Esophagus squamous epithelium (tissue), 5 donors: Measurements from ENCODE around the gene LSM14B. TPM values are rescaled to one million over a fixed set of nuclear protein-coding genes. Genes with fewer than 3 reads are reported as not detected.
"Not testable (repeated sequence)": the region's sequence is repeated elsewhere in the genome, so short reads cannot be mapped to it uniquely, and the experiment has no call there.

Experiments used
- DNase-seq: peaks from one replicate; lab custom pipeline; 2025; lab: John Stamatoyannopoulos, UW
- H3K27ac ChIP-seq, 4 donors: fragments of 200-600 bp; sonication (generic); one replicate each; pipeline ENCODE4 v1.5.1; 2016 to 2019; ENCODE audit warnings: mild to moderate bottlenecking in 1 of 4
- H3K27me3 ChIP-seq, 4 donors: fragments of 200-600 bp; sonication (generic); 1 replicate in 3 of 4; 2 replicates in 1 of 4; pipeline versions ENCODE4 v1.5.1 to v1.6.0; 2017 to 2021; ENCODE audit warnings: antibody characterized with exemption in 1 of 4
- H3K36me3 ChIP-seq, 3 donors: fragments of 200-600 bp; sonication (generic); one replicate each; pipeline ENCODE4 v1.5.1; 2016 to 2019
- H3K4me1 ChIP-seq, 3 donors: fragments of 200-600 bp; sonication (generic); one replicate each; pipeline ENCODE4 v1.5.1; 2017 to 2019
- H3K4me3 ChIP-seq, 4 donors: fragments of 200-600 bp; sonication (generic); 1 replicate in 3 of 4; 2 replicates in 1 of 4; pipeline ENCODE4 v1.5.1; 2016 to 2019; ENCODE audit warnings: mild to moderate bottlenecking in 2 of 4, moderate library complexity in 1 of 4
- H3K9me3 ChIP-seq, 3 donors: fragments of 200-600 bp; sonication (generic); one replicate each; pipeline ENCODE4 v1.5.1; 2016 to 2019
- POLR2A ChIP-seq, 4 donors: fragments of 450-650 bp; IDR thresholded peaks; one replicate each; pipeline ENCODE4 v1.6.1; 2017; ENCODE audit warnings: antibody characterized with exemption in 4 of 4, mild to moderate bottlenecking in 4 of 4, moderate library complexity in 3 of 4
- WGBS, 2 donors: methylation state at CpG; one replicate each; pipeline ENCODE4 v1.1.5; 2018; 5-methylcytosine and 5-hydroxymethylcytosine counted together
- intact Hi-C: fragments of 100-400 bp; cut with DNase I; formaldehyde crosslinking; loops from one replicate; pipeline ENCODE4 v1.15.0; 2022
- total RNA-seq, 4 donors: library from RNA; depleted of rRNA; stranded (reverse); fragments of >200 nt; gene quantifications; one replicate each; pipeline ENCODE4 v1.1.0, GENCODE V29; 2016
- TF ChIP-seq, protein P1 (sequence below), 6 experiments: fragments of 450-650 bp in 4 of 6; fragments of 200-600 bp in 2 of 6; sonication (generic) in 2 of 6; IDR thresholded peaks; one replicate each; pipeline ENCODE4 v1.5.1; 2016 to 2019; ENCODE audit warnings: antibody characterized with exemption in 6 of 6, mild to moderate bottlenecking in 4 of 6, moderate library complexity in 4 of 6
- donor health status: DM: yes; HTN: yes; CAD: no.

The LSM14B gene
- total RNA-seq, 4 donors from 2014 or later, result 18.1 to 30.5 (median 21.7) TPM

DNA sequence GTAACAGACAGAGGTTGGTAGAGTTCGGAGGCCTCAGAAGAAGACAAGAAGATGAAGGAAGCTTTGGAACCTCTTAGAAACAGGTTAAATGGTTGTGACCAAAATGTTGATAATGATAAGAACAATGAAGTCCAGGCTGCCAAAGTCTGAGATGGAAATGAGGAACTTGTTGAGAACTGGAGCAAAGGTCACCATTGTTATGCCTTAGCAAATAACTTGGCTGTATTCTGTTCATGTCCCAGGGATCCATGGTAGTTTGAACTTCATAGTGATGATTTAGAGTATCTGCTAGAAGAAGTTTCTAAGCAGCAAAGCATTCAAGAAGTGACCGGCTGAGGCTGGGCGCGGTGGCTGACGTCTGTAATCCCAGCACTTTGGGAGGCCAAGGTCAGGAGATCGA, 11.1 kb upstream of the LSM14B start:
- Histone ChIP-seq H3K27me3 (peaks cover 0 to 42% (median 0%) of the 10 kb centered on the region in 4 donors), H3K4me3 (no peak overlapping the region), H3K9me3 (peaks cover 0 to 76% (median 55%) of the 10 kb centered on the region in 3 donors), H3K27ac (no peak overlapping the region), H3K4me1 (no peaks in the 10 kb centered on the region), H3K36me3 (no peaks in the 10 kb centered on the region)
- TF ChIP-seq, protein P1, sequence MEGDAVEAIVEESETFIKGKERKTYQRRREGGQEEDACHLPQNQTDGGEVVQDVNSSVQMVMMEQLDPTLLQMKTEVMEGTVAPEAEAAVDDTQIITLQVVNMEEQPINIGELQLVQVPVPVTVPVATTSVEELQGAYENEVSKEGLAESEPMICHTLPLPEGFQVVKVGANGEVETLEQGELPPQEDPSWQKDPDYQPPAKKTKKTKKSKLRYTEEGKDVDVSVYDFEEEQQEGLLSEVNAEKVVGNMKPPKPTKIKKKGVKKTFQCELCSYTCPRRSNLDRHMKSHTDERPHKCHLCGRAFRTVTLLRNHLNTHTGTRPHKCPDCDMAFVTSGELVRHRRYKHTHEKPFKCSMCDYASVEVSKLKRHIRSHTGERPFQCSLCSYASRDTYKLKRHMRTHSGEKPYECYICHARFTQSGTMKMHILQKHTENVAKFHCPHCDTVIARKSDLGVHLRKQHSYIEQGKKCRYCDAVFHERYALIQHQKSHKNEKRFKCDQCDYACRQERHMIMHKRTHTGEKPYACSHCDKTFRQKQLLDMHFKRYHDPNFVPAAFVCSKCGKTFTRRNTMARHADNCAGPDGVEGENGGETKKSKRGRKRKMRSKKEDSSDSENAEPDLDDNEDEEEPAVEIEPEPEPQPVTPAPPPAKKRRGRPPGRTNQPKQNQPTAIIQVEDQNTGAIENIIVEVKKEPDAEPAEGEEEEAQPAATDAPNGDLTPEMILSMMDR (IDR thresholded peaks at IDR 0.05), result no peak
- TF ChIP-seq POLR2A (IDR thresholded peaks at IDR 0.05), result no peak
- intact Hi-C loops, result no loop called here
- 95 to 96% methylated on average over 5 to 6 of the region's 6 CpGs for WGBS, 2 donors
- no peak for DNase-seq

GRCh38 chr20:62112368-62112767, 9.9 kb upstream of the LSM14B start:
- Histone ChIP-seq H3K9me3 (peaks cover 0 to 65% (median 48%) of the 10 kb centered on the region in 3 donors), H3K27ac (no peak overlapping the region), H3K4me1 (no peaks in the 10 kb centered on the region), H3K36me3 (no peaks in the 10 kb centered on the region), H3K27me3 (peaks cover 0 to 55% (median 0%) of the 10 kb centered on the region in 4 donors), H3K4me3 (no peak overlapping the region)
- WGBS, 2 donors, result 92% methylated on average over 6 of the region's 6 CpGs
- TF ChIP-seq, protein P1 (IDR thresholded peaks at IDR 0.05), result no peak
- no peak for TF ChIP-seq POLR2A (IDR thresholded peaks at IDR 0.05)
- no peak for DNase-seq
- intact Hi-C loops, result no loop called here

GRCh38 chr20:62114894-62115293, 7.4 kb upstream of the LSM14B start:
- Histone ChIP-seq H3K27ac (no peak overlapping the region), H3K9me3 (peaks cover 0 to 39% (median 24%) of the 10 kb centered on the region in 3 donors), H3K4me3 (no peak overlapping the region), H3K4me1 (no peaks in the 10 kb centered on the region), H3K27me3 (peaks cover 0 to 79% (median 0%) of the 10 kb centered on the region in 4 donors), H3K36me3 (no peaks in the 10 kb centered on the region)
- no peak for DNase-seq
- TF ChIP-seq, protein P1 (IDR thresholded peaks at IDR 0.05), result no peak
- no peak for TF ChIP-seq POLR2A (IDR thresholded peaks at IDR 0.05)
- intact Hi-C loops, result loop anchor here (5.0 kb wide), 1 partner anchor 38 kb away; no protein-coding TSS in a partner anchor
- WGBS, 2 donors, result 29 to 47% methylated on average over 7 to 8 of the region's 8 CpGs

- intact Hi-C loops, result loop anchor here (5.0 kb wide), 1 partner anchor 39 kb away; no protein-coding TSS in a partner anchor
- H3K4me3 ChIP-seq, DNase-seq, H3K4me1 ChIP-seq, H3K36me3 ChIP-seq, H3K27ac ChIP-seq: not testable (repeated sequence)
- peaks cover 0 to 79% (median 0%) of the 10 kb centered on the region in 4 donors for H3K27me3 ChIP-seq
- peaks cover 0 to 29% (median 17%) of the 10 kb centered on the region in 3 donors for H3K9me3 ChIP-seq
- 56 to 75% methylated on average over 7 of the region's 7 CpGs for WGBS, 2 donors
Measured at GRCh38 chr20:62115800-62116407, 6.4 kb upstream of the LSM14B start.

DNA sequence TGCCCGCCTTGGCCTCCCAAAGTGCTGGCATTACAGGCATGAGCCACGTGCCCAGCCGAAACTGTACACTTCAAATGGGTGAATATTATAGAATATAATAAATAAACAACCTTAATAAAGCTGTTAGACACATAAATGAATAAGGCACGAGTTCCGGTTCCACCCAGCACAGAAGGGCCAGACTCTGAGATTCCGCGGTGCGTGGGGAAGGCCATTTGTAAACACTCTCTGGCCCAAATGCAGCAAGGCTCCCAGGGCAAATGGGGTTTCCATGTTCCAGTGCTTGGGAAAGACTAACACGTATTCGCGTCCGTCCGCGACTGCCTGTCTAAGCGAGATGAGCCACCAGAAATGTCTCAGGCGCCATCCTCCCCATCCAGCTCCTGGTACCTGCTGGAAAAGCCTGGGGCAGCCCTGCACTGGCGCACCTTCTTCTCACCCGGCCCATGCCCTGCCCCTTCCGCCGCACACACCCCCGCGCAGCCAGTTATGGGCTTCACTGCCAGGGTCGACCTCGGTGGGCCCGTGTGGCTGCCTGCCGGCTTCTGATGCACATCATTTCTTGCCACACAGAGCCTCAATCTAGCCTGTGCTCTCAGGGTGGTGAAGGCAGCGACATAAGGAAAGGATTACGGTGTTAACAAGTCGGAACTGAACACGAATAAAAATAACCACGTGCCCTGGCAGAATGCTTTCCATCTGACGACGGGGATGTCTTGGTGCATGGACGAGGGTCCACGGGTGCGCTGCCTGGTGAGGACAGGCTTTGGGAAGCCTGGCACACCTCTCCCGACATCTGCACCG, 5.5 kb upstream of the LSM14B start:
- no peak overlapping the region for H3K27ac ChIP-seq
- H3K9me3 ChIP-seq, result peaks cover 0 to 22% (median 10%) of the 10 kb centered on the region in 3 donors
- WGBS, 2 donors, result 74 to 85% methylated on average over 28 to 31 of the region's 38 CpGs
- DNase-seq, result no peak
- no peak overlapping the region for H3K4me3 ChIP-seq
- no peaks in the 10 kb centered on the region for H3K36me3 ChIP-seq
- intact Hi-C loops, result loop anchor here (5.0 kb wide), 1 partner anchor 39 kb away; no protein-coding TSS in a partner anchor
- H3K27me3 ChIP-seq, result peaks cover 0 to 79% (median 0%) of the 10 kb centered on the region in 4 donors
- no peak for TF ChIP-seq POLR2A (IDR thresholded peaks at IDR 0.05)
- TF ChIP-seq, protein P1 (IDR thresholded peaks at IDR 0.05), result no peak
- peaks cover 0 to 10% (median 3%) of the 10 kb centered on the region in 3 donors for H3K4me1 ChIP-seq
